Aortic smooth muscle cell (primary cell): ENCODE data around the gene SLC25A28. TPM values are rescaled to one million over a fixed set of nuclear protein-coding genes. Genes with fewer than 3 reads are reported as not detected.

Experiments
- total RNA-seq: library from RNA; depleted of rRNA; stranded (reverse); fragments of >200 nt; gene quantifications from 2 replicates; pipeline ENCODE4 v1.2.3, GENCODE V29; 2014

SLC25A28 gene, protein sequence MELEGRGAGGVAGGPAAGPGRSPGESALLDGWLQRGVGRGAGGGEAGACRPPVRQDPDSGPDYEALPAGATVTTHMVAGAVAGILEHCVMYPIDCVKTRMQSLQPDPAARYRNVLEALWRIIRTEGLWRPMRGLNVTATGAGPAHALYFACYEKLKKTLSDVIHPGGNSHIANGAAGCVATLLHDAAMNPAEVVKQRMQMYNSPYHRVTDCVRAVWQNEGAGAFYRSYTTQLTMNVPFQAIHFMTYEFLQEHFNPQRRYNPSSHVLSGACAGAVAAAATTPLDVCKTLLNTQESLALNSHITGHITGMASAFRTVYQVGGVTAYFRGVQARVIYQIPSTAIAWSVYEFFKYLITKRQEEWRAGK
- 15.9 and 17.0 TPM in 2 replicates for total RNA-seq

DNA sequence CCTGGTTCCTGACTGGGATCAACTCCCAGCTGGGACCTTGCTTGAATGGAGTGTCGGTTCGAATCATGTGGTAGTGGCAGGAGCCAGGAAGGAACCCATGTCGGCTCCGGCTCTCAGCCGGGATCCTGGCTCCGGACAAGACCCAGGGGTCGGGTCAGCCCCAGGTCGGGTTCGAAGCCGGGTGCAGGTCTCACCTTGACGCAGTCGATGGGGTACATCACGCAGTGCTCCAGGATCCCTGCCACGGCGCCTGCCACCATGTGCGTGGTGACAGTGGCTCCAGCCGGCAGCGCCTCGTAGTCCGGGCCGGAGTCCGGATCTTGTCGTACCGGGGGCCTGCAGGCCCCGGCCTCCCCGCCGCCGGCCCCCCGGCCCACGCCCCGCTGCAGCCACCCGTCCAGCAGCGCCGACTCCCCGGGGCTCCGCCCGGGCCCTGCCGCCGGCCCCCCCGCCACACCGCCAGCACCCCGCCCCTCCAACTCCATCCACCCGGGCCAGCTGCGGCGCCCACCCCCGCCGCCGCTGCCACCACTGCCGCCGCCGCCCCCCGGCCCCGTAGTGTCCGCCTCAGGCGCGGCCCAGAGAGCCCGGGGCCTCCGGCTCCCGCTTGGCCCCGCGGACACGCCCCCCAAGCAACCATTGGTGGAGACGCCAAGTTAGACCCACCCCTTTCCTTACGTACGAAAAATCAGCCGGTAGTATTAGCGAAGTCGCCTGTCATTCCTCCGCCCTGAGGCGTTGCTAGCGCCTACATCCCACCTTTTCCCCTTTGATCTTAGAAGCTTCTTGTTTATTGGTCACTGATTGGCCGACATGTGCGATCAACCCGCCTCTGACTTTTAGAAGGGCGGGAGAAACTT is at the start of gene SLC25A28:
SLC25A28 (minus strand) TSS at position 589 of the 860 bp plus-strand sequence; CDS start at position 485, 104 bp downstream.

DNA sequence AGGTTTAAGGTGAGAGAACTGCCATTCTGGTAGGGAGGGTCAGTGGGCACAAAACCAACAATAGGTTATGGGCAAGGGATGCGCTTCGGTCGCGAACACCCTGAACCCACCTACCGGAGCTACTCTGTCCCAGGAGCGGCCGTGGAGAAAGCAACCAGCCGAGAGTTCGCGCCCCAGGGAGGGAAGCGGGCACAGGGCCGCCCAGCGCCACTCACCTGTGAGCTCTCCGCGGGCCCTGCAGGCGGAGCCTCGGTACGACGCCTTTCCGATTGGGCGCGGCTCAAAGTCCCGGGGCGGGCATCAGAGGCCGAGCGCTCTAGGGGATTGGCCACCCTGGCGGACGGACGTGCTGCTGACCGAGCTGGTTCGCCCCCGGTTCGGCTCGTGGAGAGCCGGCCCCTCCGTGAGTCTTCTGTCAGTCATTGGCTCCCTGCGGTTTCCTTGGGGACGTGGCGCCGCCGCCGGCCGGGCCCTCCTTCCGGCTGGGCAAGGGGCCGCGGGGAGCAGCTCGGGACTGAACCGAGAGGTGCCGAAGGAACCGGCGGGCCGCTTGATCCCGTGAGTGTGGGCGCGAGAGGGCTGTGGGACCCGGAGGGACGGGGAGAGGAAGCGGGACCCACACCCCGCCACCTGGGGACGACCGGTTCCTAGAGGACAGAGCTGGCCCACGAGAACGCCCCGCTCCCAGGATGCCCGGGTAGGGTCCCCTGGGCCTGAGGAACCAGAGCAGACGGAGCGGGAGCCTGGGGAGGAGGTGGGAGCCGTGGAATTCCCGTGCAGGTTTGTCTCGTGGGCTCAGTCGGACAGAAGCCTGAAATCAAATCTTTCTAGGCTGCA is 39.0 kb upstream of the SLC25A28 start, which contains the start of gene ENTPD7:
ENTPD7 (plus strand) TSS at position 479 of the 837 bp plus-strand sequence. CDS start 448 bp downstream, outside the sequence.

Other genes starting within 250 kb of the SLC25A28 start
- gene GOT1, start 189.8 kb downstream of the SLC25A28 start, total RNA-seq, result 20.0 and 21.7 TPM in 2 replicates
- not detected in 2 replicates for gene NKX2-3, start 87.5 kb downstream of the SLC25A28 start, total RNA-seq
- 10.4 and 13.2 TPM in 2 replicates for gene ENTPD7, start 39.1 kb upstream of the SLC25A28 start, total RNA-seq
- gene COX15, start 111.7 kb upstream of the SLC25A28 start, total RNA-seq, result 31.2 and 32.8 TPM in 2 replicates
- 12.2 and 14.7 TPM in 2 replicates for gene CUTC, start 111.8 kb upstream of the SLC25A28 start, total RNA-seq
- 0.13 and 0.25 TPM in 2 replicates for gene ABCC2, start 162.2 kb upstream of the SLC25A28 start, total RNA-seq